HEK293 (cell line): ENCODE measurements around the gene TACC2.

Experiments used
- CTCF ChIA-PET: fragments of 350-600 bp; formaldehyde crosslinking; extraction: SDS; loops from one replicate; lab custom pipeline; 2021; ENCODE audit warnings: antibody characterized with exemption; lab: Yijun Ruan, JAX
- POLR2A ChIA-PET: fragments of 300-600 bp; formaldehyde crosslinking; extraction: SDS; loops from one replicate; lab custom pipeline; 2020; ENCODE audit warnings: antibody characterized with exemption, inconsistent platforms; lab: Yijun Ruan, JAX
- H3K27ac ChIP-seq: fragments of 200-500 bp; sonication (Bioruptor generic); 2 replicates; pipeline ENCODE4 v1.5.1; 2014; ENCODE audit warnings: low read depth, low read length, control low read depth, inconsistent platforms; ENCODE audit errors: extremely low read depth
- H3K36me3 ChIP-seq, 2 experiments: fragments of 200-500 bp in 1 of 2; sonication (Bioruptor generic) in 1 of 2; 1 replicate in 1 of 2; 2 replicates in 1 of 2; pipeline ENCODE4 v1.5.1; 2014 to 2017; ENCODE audit warnings: inconsistent platforms in 2 of 2, low read length in 2 of 2; ENCODE audit not compliant: control insufficient read depth in 2 of 2, insufficient read depth in 1 of 2
- H3K4me1 ChIP-seq: fragments of 200-500 bp; sonication (Bioruptor generic); 2 replicates; pipeline ENCODE4 v1.5.1; 2014; ENCODE audit warnings: mild to moderate bottlenecking, low read length, inconsistent platforms; ENCODE audit not compliant: control insufficient read depth, insufficient read depth
- H3K4me3 ChIP-seq: 2 replicates; pipeline ENCODE4 v1.5.1; 2011; ENCODE audit warnings: low read depth, mild to moderate bottlenecking, control low read depth, low read length, moderate library complexity
- H3K9me3 ChIP-seq: fragments of 200-500 bp; sonication (Bioruptor generic); 2 replicates; pipeline ENCODE4 v1.5.1; 2014; ENCODE audit warnings: low read depth, low read length, inconsistent platforms; ENCODE audit not compliant: control insufficient read depth, insufficient read depth
- ELK4 ChIP-seq: IDR thresholded peaks from 2 replicates; pipeline ENCODE4 v1.6.1; 2011; ENCODE audit warnings: mild to moderate bottlenecking, low read depth, low read length, borderline replicate concordance
- GLI2 ChIP-seq: fragments of 450-650 bp; formaldehyde crosslinking; IDR thresholded peaks from 2 replicates; pipeline ENCODE4; 2017; ENCODE audit warnings: missing biosample characterization, missing genetic modification characterization, low read depth, borderline replicate concordance
- PATZ1 ChIP-seq: fragments of 450-650 bp; formaldehyde crosslinking; IDR thresholded peaks from 2 replicates; pipeline ENCODE4 v1.5.1; 2016; ENCODE audit warnings: missing biosample characterization, missing genetic modification characterization
- REPIN1 ChIP-seq: fragments of 450-650 bp; formaldehyde crosslinking; IDR thresholded peaks from 2 replicates; pipeline ENCODE4 v1.5.1; 2017; ENCODE audit warnings: missing biosample characterization, missing genetic modification characterization, low read depth
- SCRT2 ChIP-seq: fragments of 450-650 bp; formaldehyde crosslinking; IDR thresholded peaks from 2 replicates; pipeline ENCODE4 v1.5.1; 2016; ENCODE audit warnings: missing biosample characterization, missing genetic modification characterization
- ZBTB11 ChIP-seq: fragments of 450-650 bp; formaldehyde crosslinking; conservative IDR thresholded peaks from 2 replicates; pipeline ENCODE4 v1.5.1; 2016; ENCODE audit warnings: low read depth, missing biosample characterization, missing genetic modification characterization
- ZFP37 ChIP-seq: fragments of 450-650 bp; formaldehyde crosslinking; IDR thresholded peaks from 2 replicates; pipeline ENCODE4 v1.5.1; 2016; ENCODE audit warnings: missing biosample characterization, missing genetic modification characterization
- ZNF174 ChIP-seq: fragments of 450-650 bp; formaldehyde crosslinking; IDR thresholded peaks from 2 replicates; pipeline ENCODE4 v1.5.0; 2017; ENCODE audit warnings: missing biosample characterization, mild to moderate bottlenecking, missing genetic modification characterization
- ZNF175 ChIP-seq: fragments of 450-650 bp; formaldehyde crosslinking; IDR thresholded peaks from 2 replicates; pipeline ENCODE4 v1.5.1; 2016; ENCODE audit warnings: missing biosample characterization, missing genetic modification characterization
- ZNF19 ChIP-seq: fragments of 450-650 bp; formaldehyde crosslinking; IDR thresholded peaks from 2 replicates; pipeline ENCODE4; 2016; ENCODE audit warnings: missing biosample characterization, missing genetic modification characterization, low read depth
- ZNF391 ChIP-seq: fragments of 450-650 bp; formaldehyde crosslinking; IDR thresholded peaks from 2 replicates; pipeline ENCODE4 v1.5.1; 2016; ENCODE audit warnings: low read depth, missing biosample characterization, missing genetic modification characterization, borderline replicate concordance
- ZNF558 ChIP-seq: fragments of 450-650 bp; formaldehyde crosslinking; IDR thresholded peaks from 2 replicates; pipeline ENCODE4 v1.5.1; 2016; ENCODE audit warnings: missing biosample characterization, missing genetic modification characterization
- ZNF585B ChIP-seq: fragments of 450-650 bp; formaldehyde crosslinking; IDR thresholded peaks from 2 replicates; pipeline ENCODE4 v1.5.1; 2016; ENCODE audit warnings: missing biosample characterization, missing genetic modification characterization
- ZNF837 ChIP-seq: fragments of 450-650 bp; formaldehyde crosslinking; IDR thresholded peaks from 2 replicates; pipeline ENCODE4 v1.5.1; 2016; ENCODE audit warnings: missing biosample characterization, missing genetic modification characterization
- ZXDB ChIP-seq: fragments of 450-650 bp; formaldehyde crosslinking; IDR thresholded peaks from 2 replicates; pipeline ENCODE4 v1.5.1; 2016; ENCODE audit warnings: missing biosample characterization, missing genetic modification characterization

Gene TACC2

GRCh38 chr10:122255509-122256301 lies 266.7 kb downstream of the TACC2 start (continued):
- TF ChIP-seq ZXDB (tag by site-specific recombination) (no peak), ZNF175 (tag by site-specific recombination) (no peak), ZFP37 (tag by site-specific recombination) (no peak), GLI2 (tag by site-specific recombination) (no peak), PATZ1 (tag by site-specific recombination) (no peak)

- no peak overlapping the region for H3K4me3 ChIP-seq
- H3K4me1 ChIP-seq: no peaks in the 10 kb centered on the region
- TF ChIP-seq ZNF174 (tag by site-specific recombination) (no peak), ZNF391 (no peak), SCRT2 (no peak), ZNF19 (tag by site-specific recombination) (no peak), ZBTB11 (tag by site-specific recombination) (no peak), ELK4 (no peak), ZNF175 (tag by site-specific recombination) (no peak), ZNF837 (tag by site-specific recombination) (no peak), REPIN1 (no peak), ZNF585B (tag by site-specific recombination) (no peak), ZNF558 (tag by site-specific recombination) (no peak)
- POLR2A ChIA-PET: no interaction called here
- no peak overlapping the region for H3K27ac ChIP-seq
- CTCF ChIA-PET: interaction anchor here (1.5 to 5.6 kb wide), 2 partner anchors 9 to 11 kb away, joined by 3 to 36 read pairs; no protein-coding TSS in a partner anchor
- no peaks in the 10 kb centered on the region for H3K36me3 ChIP-seq
- H3K9me3 ChIP-seq: no peaks in the 10 kb centered on the region
These were observed 268.1 kb downstream of the TACC2 start for GRCh38 chr10:122257041-122257440.
